Suprapubic skin (tissue), 4 donors: ENCODE results near the gene NCKAP5. TPM values are rescaled to one million over a fixed set of nuclear protein-coding genes. Genes with fewer than 3 reads are reported as not detected.

ENCODE experiments used
- DNase-seq, 2 donors: peaks; one replicate each; pipeline ENCODE4 v3.0.0-alpha.2; 2019; ENCODE audit warnings: low spot score in 2 of 2
- H3K27ac ChIP-seq: fragments of 200-600 bp; sonication (generic); one replicate; pipeline ENCODE4 v1.5.1; 2019
- H3K27me3 ChIP-seq: fragments of 200-600 bp; sonication (generic); one replicate; pipeline ENCODE4 v1.5.1; 2019
- H3K36me3 ChIP-seq: fragments of 200-600 bp; sonication (generic); one replicate; pipeline ENCODE4 v1.5.1; 2019
- H3K4me1 ChIP-seq: fragments of 200-600 bp; sonication (generic); one replicate; pipeline ENCODE4 v1.5.1; 2019
- H3K4me3 ChIP-seq: fragments of 200-600 bp; sonication (generic); one replicate; pipeline ENCODE4 v1.5.1; 2019; ENCODE audit warnings: mild to moderate bottlenecking
- H3K9me3 ChIP-seq: fragments of 200-600 bp; sonication (generic); one replicate; pipeline ENCODE4 v1.5.1; 2019
- CTCF ChIP-seq, 2 donors: fragments of 200-600 bp in 1 of 2; fragments of 450-650 bp in 1 of 2; sonication (generic) in 1 of 2; IDR thresholded peaks; one replicate each; pipeline ENCODE4 v1.5.1; 2016 to 2019; ENCODE audit warnings: antibody characterized with exemption in 2 of 2, mild to moderate bottlenecking in 1 of 2, moderate library complexity in 1 of 2
- EP300 ChIP-seq: sonication (generic); formaldehyde crosslinking; IDR thresholded peaks from one replicate; pipeline ENCODE4 v1.6.1; 2017; ENCODE audit warnings: antibody characterized with exemption
- POLR2A ChIP-seq, 2 donors: fragments of 450-650 bp; IDR thresholded peaks; one replicate each; pipeline ENCODE4 v1.6.1; 2017; ENCODE audit warnings: antibody characterized with exemption in 2 of 2, mild to moderate bottlenecking in 2 of 2, moderate library complexity in 2 of 2
- POLR2AphosphoS5 ChIP-seq, 3 donors: sonication (generic); formaldehyde crosslinking; IDR thresholded peaks; one replicate each; pipeline ENCODE4 v1.6.1; 2017; ENCODE audit warnings: antibody characterized with exemption in 3 of 3
- WGBS: methylation state at CpG from one replicate; pipeline ENCODE4 v1.1.5; 2018; 5-methylcytosine and 5-hydroxymethylcytosine counted together
- total RNA-seq, 4 donors: library from RNA; depleted of rRNA; stranded (reverse); fragments of >200 nt; gene quantifications; one replicate each; pipeline ENCODE4 v1.1.0, GENCODE V29; 2016

The NCKAP5 gene
- total RNA-seq, 4 donors from 2014 or later, result 2.8 to 6.4 (median 4.2) TPM

- 89% methylated on average over 6 of the region's 6 CpGs for WGBS
- no peaks in the 10 kb centered on the region for H3K9me3 ChIP-seq
- H3K4me3 ChIP-seq, result no peak overlapping the region
- no peak overlapping the region for H3K27ac ChIP-seq
- no peak for DNase-seq
- no peaks in the 10 kb centered on the region for H3K4me1 ChIP-seq
- no peaks in the 10 kb centered on the region for H3K36me3 ChIP-seq
- TF ChIP-seq EP300 (no peak), POLR2A (IDR thresholded peaks at IDR 0.05) (no peak), CTCF (IDR thresholded peaks at IDR 0.05) (no peak), POLR2AphosphoS5 (IDR thresholded peaks at IDR 0.05) (no peak)
- H3K27me3 ChIP-seq, result no peaks in the 10 kb centered on the region
Observed at GRCh38 chr2:132732694-132733093, 835.6 kb downstream of the NCKAP5 start.

- Histone ChIP-seq H3K4me1 (no peaks in the 10 kb centered on the region), H3K27ac (no peak overlapping the region), H3K9me3 (no peaks in the 10 kb centered on the region), H3K4me3 (no peak overlapping the region), H3K36me3 (no peaks in the 10 kb centered on the region), H3K27me3 (no peaks in the 10 kb centered on the region)
- no peak for DNase-seq
- WGBS, result 97% methylated on average over 5 of the region's 5 CpGs
- TF ChIP-seq POLR2A (IDR thresholded peaks at IDR 0.05) (no peak), POLR2AphosphoS5 (IDR thresholded peaks at IDR 0.05) (no peak), EP300 (no peak), CTCF (IDR thresholded peaks at IDR 0.05) (no peak)
Observed at GRCh38 chr2:132731441-132731840, 836.8 kb downstream of the NCKAP5 start.

GRCh38 chr2:132730611-132731010, 837.7 kb downstream of the NCKAP5 start:
- no peaks in the 10 kb centered on the region for H3K9me3 ChIP-seq
- 90% methylated on average over 6 of the region's 6 CpGs for WGBS
- TF ChIP-seq EP300 (no peak), CTCF (IDR thresholded peaks at IDR 0.05) (no peak), POLR2A (IDR thresholded peaks at IDR 0.05) (no peak)
- DNase-seq, result no peak
- H3K4me3 ChIP-seq, result no peak overlapping the region
- no peak overlapping the region for H3K27ac ChIP-seq
- H3K27me3 ChIP-seq, result no peaks in the 10 kb centered on the region
- H3K4me1 ChIP-seq, result no peaks in the 10 kb centered on the region
- H3K36me3 ChIP-seq, result no peaks in the 10 kb centered on the region

- TF ChIP-seq POLR2A (IDR thresholded peaks at IDR 0.05) (no peak), POLR2AphosphoS5 (IDR thresholded peaks at IDR 0.05) (no peak), CTCF (IDR thresholded peaks at IDR 0.05) (no peak), EP300 (no peak)
- no peaks in the 10 kb centered on the region for H3K27me3 ChIP-seq
- no peak for DNase-seq
- no peaks in the 10 kb centered on the region for H3K9me3 ChIP-seq
- H3K4me3 ChIP-seq, result no peak overlapping the region
- H3K36me3 ChIP-seq, result no peaks in the 10 kb centered on the region
- no peaks in the 10 kb centered on the region for H3K4me1 ChIP-seq
- H3K27ac ChIP-seq, result no peak overlapping the region
Observed at GRCh38 chr2:132729522-132729921, 838.7 kb downstream of the NCKAP5 start.

- Histone ChIP-seq H3K36me3 (no peaks in the 10 kb centered on the region), H3K9me3 (no peaks in the 10 kb centered on the region), H3K4me1 (no peaks in the 10 kb centered on the region), H3K27me3 (no peaks in the 10 kb centered on the region), H3K4me3 (no peak overlapping the region), H3K27ac (no peak overlapping the region)
- TF ChIP-seq POLR2AphosphoS5 (IDR thresholded peaks at IDR 0.05), result no peak
- no peak for TF ChIP-seq EP300
- TF ChIP-seq POLR2A (IDR thresholded peaks at IDR 0.05), result no peak
- no peak for TF ChIP-seq CTCF (IDR thresholded peaks at IDR 0.05)
- 97% methylated on average over 4 of the region's 4 CpGs for WGBS
- DNase-seq, result no peak
Observed at GRCh38 chr2:132726155-132726554, 842.1 kb downstream of the NCKAP5 start.
